Activated naive CD8-positive, alpha-beta T cell (primary cell): Measurements from ENCODE around the gene MAST4.
"Not testable (repeated sequence)": the region's sequence is repeated elsewhere in the genome, so short reads cannot be mapped to it uniquely, and the experiment has no call there.

Experiments used
- H3K27ac Mint-ChIP-seq: one replicate; pipeline ENCODE4 v1.8.0; 2021; ENCODE audit warnings: mixed read lengths
- H3K27me3 Mint-ChIP-seq: one replicate; pipeline ENCODE4 v1.8.0; 2021; ENCODE audit warnings: mixed read lengths
- H3K36me3 Mint-ChIP-seq: one replicate; pipeline ENCODE4 v1.8.0; 2021; ENCODE audit warnings: mixed read lengths
- H3K4me1 Mint-ChIP-seq: one replicate; pipeline ENCODE4 v1.8.0; 2021; ENCODE audit warnings: low read depth, mixed read lengths
- H3K4me3 Mint-ChIP-seq: one replicate; pipeline ENCODE4 v1.8.0; 2021; ENCODE audit warnings: mild to moderate bottlenecking, mixed read lengths
- H3K9me3 Mint-ChIP-seq: one replicate; pipeline ENCODE4 v1.8.0; 2021; ENCODE audit warnings: low read depth, mixed read lengths

MAST4 gene

DNA sequence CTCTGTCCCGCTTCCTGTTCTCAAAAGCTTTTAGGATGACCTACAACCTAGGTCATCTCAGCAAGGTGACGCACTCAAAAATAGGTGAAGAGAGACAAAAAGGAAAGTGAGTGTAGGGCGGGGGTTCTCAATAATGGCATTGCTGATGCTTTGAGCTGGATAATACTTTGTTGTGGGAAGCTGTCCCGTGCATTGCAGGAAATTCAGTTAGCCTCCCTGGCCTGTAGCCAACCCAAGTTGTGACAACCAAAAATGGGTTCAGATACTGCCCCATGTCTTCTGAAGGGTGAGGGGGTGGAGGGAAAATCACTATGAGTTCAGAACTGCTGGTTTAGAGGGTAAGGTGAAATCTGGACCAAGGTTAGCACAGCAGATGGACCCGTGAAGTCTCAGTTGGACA lies 151.4 kb downstream of the MAST4 start:
- Mint-ChIP-seq H3K27me3 (peaks cover 11% of the 10 kb centered on the region), H3K27ac (no peak overlapping the region), H3K4me1 (no peaks in the 10 kb centered on the region), H3K36me3 (no peaks in the 10 kb centered on the region), H3K4me3 (no peak overlapping the region), H3K9me3 (no peaks in the 10 kb centered on the region)

DNA sequence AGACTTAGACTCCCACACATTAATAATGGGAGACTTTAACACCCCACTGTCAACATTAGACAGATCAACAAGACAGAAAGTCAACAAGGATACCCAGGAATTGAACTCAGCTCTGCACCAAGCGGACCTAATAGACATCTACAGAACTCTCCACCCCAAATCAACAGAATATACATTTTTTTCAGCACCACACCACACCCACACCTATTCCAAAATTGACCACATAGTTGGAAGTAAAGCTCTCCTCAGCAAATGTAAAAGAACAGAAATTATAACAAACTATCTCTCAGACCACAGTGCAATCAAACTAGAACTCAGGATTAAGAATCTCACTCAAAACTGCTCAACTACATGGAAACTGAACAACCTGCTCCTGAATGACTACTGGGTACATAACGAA lies 156.5 kb downstream of the MAST4 start:
- H3K4me1 Mint-ChIP-seq, H3K36me3 Mint-ChIP-seq, H3K27me3 Mint-ChIP-seq, H3K9me3 Mint-ChIP-seq, H3K4me3 Mint-ChIP-seq, H3K27ac Mint-ChIP-seq: not testable (repeated sequence)

GRCh38 chr5:66757219-66757833 lies 161.1 kb downstream of the MAST4 start:
- Mint-ChIP-seq H3K27ac (no peak overlapping the region), H3K4me1 (no peaks in the 10 kb centered on the region), H3K9me3 (no peaks in the 10 kb centered on the region), H3K27me3 (no peaks in the 10 kb centered on the region), H3K4me3 (no peak overlapping the region), H3K36me3 (no peaks in the 10 kb centered on the region)

- H3K27ac Mint-ChIP-seq, result no peak overlapping the region
- no peak overlapping the region for H3K4me3 Mint-ChIP-seq
- H3K4me1 Mint-ChIP-seq, result no peaks in the 10 kb centered on the region
- no peaks in the 10 kb centered on the region for H3K9me3 Mint-ChIP-seq
- H3K36me3 Mint-ChIP-seq, result no peaks in the 10 kb centered on the region
- no peaks in the 10 kb centered on the region for H3K27me3 Mint-ChIP-seq
Measured at GRCh38 chr5:66757834-66758371, 161.7 kb downstream of the MAST4 start.

DNA sequence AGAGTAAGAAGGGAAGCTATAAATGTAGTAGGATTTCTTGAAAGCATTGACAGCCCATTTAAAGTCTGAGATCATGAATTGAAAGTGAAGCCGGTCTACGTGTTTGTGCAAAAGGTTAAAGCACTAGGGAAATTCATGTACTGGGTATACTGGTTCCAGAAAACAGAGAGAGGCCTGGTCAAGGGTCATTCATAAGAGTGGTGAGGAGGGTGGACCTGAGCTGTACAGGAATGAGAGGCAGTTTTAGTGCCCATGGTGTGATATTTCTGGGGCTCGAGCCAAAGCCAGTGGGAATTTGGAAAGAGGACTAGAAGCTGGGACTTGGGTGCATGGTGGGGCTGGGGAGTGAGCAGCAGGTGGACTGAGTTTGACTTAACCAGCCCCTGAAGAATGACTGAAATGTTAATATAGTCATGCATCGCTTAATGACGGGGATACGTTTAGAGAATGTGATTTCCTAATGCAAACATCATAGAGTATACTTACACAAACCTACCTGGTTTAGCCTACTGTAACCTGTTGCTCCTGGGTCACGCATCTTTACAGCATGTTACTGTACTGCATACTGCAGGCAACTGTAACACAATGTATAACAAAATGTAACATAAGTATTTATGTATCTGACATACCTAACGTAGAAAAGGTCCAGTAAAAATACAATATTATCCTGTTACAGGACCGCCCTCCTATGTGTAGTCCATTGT lies 173.0 kb downstream of the MAST4 start:
- H3K9me3 Mint-ChIP-seq, result no peaks in the 10 kb centered on the region
- no peaks in the 10 kb centered on the region for H3K27me3 Mint-ChIP-seq

DNA sequence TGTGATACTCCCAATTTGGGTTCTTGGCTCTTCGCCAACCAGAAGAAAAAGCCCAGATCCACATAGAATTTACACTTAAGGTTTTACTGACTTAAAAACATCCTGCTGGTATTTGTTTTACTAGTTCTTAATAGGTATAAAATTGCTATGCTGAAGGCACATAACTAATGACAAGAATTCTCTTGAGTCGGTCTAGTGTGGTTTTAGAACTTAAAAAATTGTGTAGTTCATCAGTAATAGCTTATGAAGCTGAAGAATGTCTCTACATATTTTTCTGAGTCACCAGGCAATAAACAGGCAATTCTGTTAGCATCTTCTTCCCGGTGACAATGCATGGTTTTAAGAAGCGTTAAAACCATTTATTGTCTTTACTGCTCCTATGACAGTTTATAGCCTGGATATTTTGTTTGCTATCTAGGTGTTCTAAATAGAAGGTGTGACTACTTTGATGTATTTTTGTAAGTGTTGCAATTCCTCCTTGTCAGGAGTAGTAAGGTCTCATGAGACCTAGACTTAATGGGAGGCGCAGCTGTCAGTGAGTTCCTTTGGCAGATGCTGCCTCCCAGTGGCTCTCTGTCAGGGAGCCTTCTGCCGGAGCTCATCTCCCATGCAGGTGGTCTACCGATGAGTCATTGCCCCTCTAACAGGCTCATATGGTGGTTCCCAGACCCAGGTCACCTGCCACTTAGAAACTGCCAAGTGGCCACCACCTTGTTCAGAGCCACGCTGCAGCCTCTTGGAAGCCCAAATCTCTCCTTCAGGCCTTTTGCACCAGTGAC lies 173.8 kb downstream of the MAST4 start:
- Mint-ChIP-seq H3K36me3 (no peaks in the 10 kb centered on the region), H3K4me3 (no peak overlapping the region), H3K9me3 (no peaks in the 10 kb centered on the region), H3K27ac (no peak overlapping the region), H3K4me1 (no peaks in the 10 kb centered on the region), H3K27me3 (no peaks in the 10 kb centered on the region)

More for the DNA sequence above, 173.0 kb downstream of the MAST4 start:
- Mint-ChIP-seq H3K4me1 (no peaks in the 10 kb centered on the region), H3K4me3 (no peak overlapping the region), H3K36me3 (no peaks in the 10 kb centered on the region), H3K27ac (no peak overlapping the region)

DNA sequence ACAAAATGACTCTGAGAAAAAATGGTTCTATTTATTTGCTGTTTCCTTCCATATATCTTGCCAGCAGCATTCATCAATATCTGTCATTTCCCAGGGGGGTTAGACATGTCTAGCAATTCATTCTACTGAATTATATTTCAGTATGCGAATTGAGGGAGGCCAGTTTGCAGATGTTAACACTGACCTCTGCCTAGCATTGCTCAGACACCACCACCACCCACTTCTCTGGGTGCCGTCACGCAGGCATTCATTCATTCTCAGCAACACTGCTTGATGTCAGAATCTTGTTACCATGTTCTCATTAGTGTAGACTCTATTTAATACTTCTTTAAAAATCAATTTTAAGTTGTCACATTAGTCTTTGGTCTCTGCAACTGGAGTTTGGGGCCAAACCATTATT lies 181.7 kb downstream of the MAST4 start:
- H3K27ac Mint-ChIP-seq, result no peak overlapping the region
- H3K9me3 Mint-ChIP-seq, result no peaks in the 10 kb centered on the region
- no peaks in the 10 kb centered on the region for H3K36me3 Mint-ChIP-seq

GRCh38 chr5:66779528-66779927 lies 183.3 kb downstream of the MAST4 start:
- H3K4me1 Mint-ChIP-seq, result no peaks in the 10 kb centered on the region
- no peak overlapping the region for H3K4me3 Mint-ChIP-seq
- peaks cover 2% of the 10 kb centered on the region for H3K27me3 Mint-ChIP-seq
- H3K36me3 Mint-ChIP-seq, result no peaks in the 10 kb centered on the region
- H3K9me3 Mint-ChIP-seq, result no peaks in the 10 kb centered on the region
- H3K27ac Mint-ChIP-seq, result no peak overlapping the region

More for the DNA sequence above, 181.7 kb downstream of the MAST4 start:
- Mint-ChIP-seq H3K4me1 (no peaks in the 10 kb centered on the region), H3K4me3 (no peak overlapping the region), H3K27me3 (peaks cover 2% of the 10 kb centered on the region)

DNA sequence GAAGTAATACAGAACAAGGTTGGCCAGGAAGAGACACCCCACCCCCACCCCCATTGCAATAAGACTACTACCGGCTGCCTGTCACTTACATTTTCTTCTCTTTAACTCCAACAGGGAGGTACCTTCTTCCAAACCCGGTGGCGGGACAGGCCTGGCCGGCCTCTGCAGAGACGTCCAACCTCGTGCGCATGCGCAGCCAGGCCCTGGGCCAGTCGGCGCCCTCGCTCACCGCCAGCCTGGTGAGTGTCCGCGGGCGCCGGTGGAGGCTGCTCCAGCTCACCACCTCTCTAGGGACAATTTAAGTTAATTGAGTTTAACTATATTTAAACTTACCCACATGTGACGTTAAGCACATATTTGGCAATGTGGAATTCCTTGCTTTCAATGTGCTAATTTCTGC lies 192.4 kb downstream of the MAST4 start:
- no peak overlapping the region for H3K4me3 Mint-ChIP-seq
- H3K4me1 Mint-ChIP-seq, result no peaks in the 10 kb centered on the region
- H3K9me3 Mint-ChIP-seq, result no peaks in the 10 kb centered on the region
- no peaks in the 10 kb centered on the region for H3K36me3 Mint-ChIP-seq
- no peaks in the 10 kb centered on the region for H3K27me3 Mint-ChIP-seq
- H3K27ac Mint-ChIP-seq, result no peak overlapping the region

DNA sequence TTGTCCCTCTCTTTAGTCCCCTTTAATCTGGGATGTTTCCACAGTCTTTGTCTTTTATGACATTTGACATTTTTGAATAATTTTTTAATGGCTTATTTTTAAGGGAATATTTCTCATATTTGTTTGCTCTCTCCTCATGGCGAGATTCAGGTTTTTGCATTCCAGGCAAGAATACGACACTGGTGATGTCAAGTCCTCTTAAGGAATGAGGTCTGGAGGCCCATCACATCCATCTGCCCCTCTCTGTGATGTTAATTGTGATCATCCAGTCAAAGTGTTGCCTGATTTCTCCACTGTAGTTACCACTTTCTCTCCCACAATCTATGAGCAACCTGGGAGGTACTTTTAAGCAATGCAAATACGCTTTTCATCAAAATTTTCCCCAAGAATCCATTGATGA lies 193.2 kb downstream of the MAST4 start:
- H3K36me3 Mint-ChIP-seq, result no peaks in the 10 kb centered on the region
- no peak overlapping the region for H3K4me3 Mint-ChIP-seq
- H3K4me1 Mint-ChIP-seq, result no peaks in the 10 kb centered on the region
- H3K27me3 Mint-ChIP-seq, result no peaks in the 10 kb centered on the region
- H3K27ac Mint-ChIP-seq, result no peak overlapping the region
- no peaks in the 10 kb centered on the region for H3K9me3 Mint-ChIP-seq

DNA sequence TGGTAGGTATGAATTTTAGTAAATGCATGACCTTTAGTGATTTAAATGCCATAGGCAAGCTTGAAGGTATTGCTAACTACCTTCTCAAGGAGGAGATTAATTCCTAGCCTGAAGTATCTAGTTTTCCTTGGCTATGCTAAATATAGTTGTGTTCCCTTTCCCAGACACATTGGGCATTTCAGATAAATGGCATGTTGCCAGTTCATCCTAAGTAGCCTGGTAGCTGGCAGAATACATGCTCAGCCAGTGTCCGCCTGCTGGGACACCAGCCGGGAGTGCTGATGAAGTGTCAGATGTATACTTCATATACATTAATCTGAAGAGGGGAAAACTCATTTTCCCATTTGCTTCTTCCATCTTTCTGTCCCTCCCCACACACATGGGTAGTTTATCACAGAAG lies 196.9 kb downstream of the MAST4 start:
- no peak overlapping the region for H3K4me3 Mint-ChIP-seq
- no peaks in the 10 kb centered on the region for H3K9me3 Mint-ChIP-seq
- H3K27ac Mint-ChIP-seq, result no peak overlapping the region
- H3K27me3 Mint-ChIP-seq, result peaks cover 4% of the 10 kb centered on the region
- H3K36me3 Mint-ChIP-seq, result no peaks in the 10 kb centered on the region
- no peaks in the 10 kb centered on the region for H3K4me1 Mint-ChIP-seq

- no peaks in the 10 kb centered on the region for H3K36me3 Mint-ChIP-seq
- H3K27ac Mint-ChIP-seq, result no peak overlapping the region
- H3K4me1 Mint-ChIP-seq, result no peaks in the 10 kb centered on the region
- H3K27me3 Mint-ChIP-seq, result peaks cover 10% of the 10 kb centered on the region
- no peak overlapping the region for H3K4me3 Mint-ChIP-seq
- no peaks in the 10 kb centered on the region for H3K9me3 Mint-ChIP-seq
Measured at GRCh38 chr5:66795682-66796081, 199.5 kb downstream of the MAST4 start.

GRCh38 chr5:66796305-66797292 lies 200.4 kb downstream of the MAST4 start:
- Mint-ChIP-seq H3K27me3 (peaks cover 10% of the 10 kb centered on the region), H3K9me3 (no peaks in the 10 kb centered on the region)

DNA sequence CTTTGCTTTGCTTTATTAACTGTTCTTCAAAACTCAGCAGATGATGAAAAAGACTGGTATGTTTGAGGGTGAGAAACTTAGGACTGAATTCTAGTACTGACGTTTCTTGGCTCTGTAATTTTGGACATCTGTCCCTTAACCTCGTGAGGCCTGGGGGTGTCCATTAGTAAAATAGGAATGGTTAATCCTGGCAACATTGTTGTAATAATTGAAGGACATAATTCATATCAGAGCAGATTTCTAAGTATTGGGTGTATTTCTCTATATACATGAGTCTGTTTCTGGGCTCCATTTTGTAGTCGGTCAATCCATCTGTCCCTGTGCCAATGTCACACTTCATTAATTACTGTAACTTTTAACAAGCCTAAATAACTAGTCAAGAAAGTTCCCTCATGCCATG lies 206.7 kb downstream of the MAST4 start:
- Mint-ChIP-seq H3K9me3 (no peaks in the 10 kb centered on the region), H3K27me3 (peaks cover 20% of the 10 kb centered on the region), H3K27ac (no peak overlapping the region), H3K36me3 (no peaks in the 10 kb centered on the region), H3K4me1 (no peaks in the 10 kb centered on the region), H3K4me3 (no peak overlapping the region)

More at GRCh38 chr5:66796305-66797292, 200.4 kb downstream of the MAST4 start:
- no peak overlapping the region for H3K27ac Mint-ChIP-seq
- H3K4me3 Mint-ChIP-seq, result no peak overlapping the region
- no peaks in the 10 kb centered on the region for H3K36me3 Mint-ChIP-seq
- H3K4me1 Mint-ChIP-seq, result no peaks in the 10 kb centered on the region
